CD4-positive, alpha-beta T cell treated with Interleukin-17A for 1 hour (primary cell): ENCODE results near the gene MTCL1.

Experiments used
- DNase-seq: peaks from one replicate; pipeline ENCODE4 v3.0.0-alpha.2; 2020

The MTCL1 gene

DNA sequence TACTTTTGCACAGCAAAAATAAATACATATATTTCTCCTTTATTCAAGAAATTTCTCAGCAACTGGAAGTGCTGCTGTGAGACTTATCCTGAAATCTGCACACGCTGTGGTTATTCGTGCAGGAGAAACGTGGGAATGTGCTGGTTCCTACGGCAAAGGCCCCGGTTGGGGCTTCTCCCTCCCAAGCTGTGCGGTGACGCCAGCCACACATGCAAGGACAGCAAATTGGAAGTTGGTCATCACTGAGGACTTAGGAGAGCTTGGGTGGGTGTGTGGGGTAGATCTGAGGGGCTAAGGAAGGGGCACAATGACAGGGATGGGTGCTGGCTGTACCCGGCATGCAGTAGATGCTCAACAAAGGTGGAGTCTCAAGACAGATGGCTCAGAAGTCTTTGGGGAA, 16.5 kb upstream of the MTCL1 start:
- no peak for DNase-seq

DNA sequence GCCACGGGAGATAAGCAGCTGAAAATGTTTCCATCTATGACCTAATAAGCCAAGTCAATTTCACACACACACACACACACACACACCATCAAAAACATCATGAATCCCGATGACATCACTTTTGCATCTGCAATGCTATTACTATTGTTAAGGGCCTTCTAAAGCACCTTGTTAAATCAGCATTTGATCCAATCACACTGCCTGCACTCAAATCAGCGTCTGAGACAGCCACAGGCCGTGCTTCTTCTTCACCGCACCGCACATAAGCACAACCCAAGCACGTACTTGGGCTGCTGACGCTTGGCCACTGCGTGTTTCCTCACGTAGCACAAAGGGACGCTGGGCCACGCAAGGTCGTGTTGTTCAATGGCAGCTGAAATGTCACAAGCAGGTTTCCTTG, 15.8 kb upstream of the MTCL1 start:
- DNase-seq: no peak

GRCh38 chr18:8694891-8695290, 10.5 kb upstream of the MTCL1 start:
- no peak for DNase-seq

DNA sequence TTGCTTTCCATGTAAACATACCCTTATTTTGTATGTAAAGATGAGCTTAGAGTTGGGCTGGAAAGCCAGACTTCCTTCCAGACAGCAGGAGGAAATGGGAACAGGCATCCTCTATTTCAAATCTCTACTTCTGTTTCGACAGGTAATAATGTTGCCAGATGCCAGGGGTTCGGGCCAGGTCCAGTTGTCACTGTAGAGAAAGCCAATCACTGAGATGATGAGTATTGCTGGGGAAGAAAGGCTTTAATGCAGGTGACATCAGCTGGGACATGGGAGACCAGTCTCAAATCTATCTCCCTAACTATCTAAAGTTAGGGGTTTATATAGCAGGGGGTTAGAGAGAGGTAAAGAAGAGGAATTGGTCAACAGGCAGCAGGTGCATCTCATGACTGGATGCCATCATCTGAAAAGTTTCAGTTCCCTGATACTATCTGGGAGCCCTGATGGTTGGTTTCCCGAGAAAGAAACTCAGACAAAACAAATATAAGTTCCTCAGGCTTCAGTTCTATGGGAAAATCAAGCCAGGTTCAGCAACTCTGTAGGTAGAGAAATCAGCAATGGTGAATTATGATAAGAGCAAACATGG, 9.3 kb upstream of the MTCL1 start:
- no peak for DNase-seq

DNA sequence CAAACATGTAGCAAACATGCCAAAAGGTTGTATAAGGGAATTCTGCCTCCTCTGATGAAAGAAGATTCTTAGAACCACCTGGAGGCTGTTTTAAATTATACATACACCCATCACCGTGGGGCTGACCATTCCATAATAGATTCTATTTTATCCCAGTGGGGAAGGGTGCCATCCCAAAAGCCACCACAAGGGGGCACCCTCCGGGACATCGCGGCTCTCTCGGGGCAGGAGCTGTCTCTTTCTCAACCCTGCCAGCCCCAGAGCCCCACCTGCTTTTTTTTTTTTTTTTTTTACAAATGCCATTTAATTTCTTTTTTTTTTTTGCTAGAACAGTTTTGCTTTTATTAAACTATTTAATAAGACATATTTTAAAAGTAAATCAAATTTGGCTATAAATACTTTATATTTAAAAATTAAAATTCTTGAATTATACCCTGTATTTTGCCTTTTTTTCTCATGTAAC, 8.6 kb upstream of the MTCL1 start:
- DNase-seq: peak; percentile 75

GRCh38 chr18:8699126-8699525, 6.2 kb upstream of the MTCL1 start:
- no peak for DNase-seq

- DNase-seq: no peak
Observed at GRCh38 chr18:8699948-8700347, 5.4 kb upstream of the MTCL1 start.

- no peak for DNase-seq
Observed at GRCh38 chr18:8701546-8702118, 3.7 kb upstream of the MTCL1 start.

- DNase-seq: no peak
Observed at GRCh38 chr18:8702668-8703067, 2.7 kb upstream of the MTCL1 start.

- no peak for DNase-seq
Observed at GRCh38 chr18:8703092-8703709, 2.2 kb upstream of the MTCL1 start.

DNA sequence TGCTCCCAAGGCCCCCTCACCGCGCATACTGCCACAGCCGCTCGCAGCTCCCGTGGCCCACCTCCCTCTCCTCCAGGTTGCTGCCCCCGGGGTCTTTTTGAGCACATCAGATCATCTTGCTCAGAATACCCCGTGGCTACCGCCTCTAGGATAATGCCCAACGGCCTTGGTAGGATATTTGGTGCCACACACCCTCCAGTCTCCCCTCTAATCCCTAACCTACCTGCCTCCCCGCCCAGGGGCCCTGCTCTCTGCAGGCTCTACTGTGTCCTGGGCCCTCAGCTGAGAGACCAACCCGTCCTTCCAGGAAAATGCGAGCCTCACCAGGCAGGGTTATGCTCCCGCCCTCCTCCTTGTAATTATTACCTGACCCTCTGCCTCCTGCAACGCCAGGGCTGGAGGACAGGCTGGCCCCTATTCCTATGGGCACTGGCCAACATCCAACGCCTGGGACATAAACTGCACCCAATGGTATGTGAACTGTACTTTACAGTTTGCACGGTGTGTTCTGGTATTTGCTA, 1.5 kb upstream of the MTCL1 start:
- no peak for DNase-seq

DNA sequence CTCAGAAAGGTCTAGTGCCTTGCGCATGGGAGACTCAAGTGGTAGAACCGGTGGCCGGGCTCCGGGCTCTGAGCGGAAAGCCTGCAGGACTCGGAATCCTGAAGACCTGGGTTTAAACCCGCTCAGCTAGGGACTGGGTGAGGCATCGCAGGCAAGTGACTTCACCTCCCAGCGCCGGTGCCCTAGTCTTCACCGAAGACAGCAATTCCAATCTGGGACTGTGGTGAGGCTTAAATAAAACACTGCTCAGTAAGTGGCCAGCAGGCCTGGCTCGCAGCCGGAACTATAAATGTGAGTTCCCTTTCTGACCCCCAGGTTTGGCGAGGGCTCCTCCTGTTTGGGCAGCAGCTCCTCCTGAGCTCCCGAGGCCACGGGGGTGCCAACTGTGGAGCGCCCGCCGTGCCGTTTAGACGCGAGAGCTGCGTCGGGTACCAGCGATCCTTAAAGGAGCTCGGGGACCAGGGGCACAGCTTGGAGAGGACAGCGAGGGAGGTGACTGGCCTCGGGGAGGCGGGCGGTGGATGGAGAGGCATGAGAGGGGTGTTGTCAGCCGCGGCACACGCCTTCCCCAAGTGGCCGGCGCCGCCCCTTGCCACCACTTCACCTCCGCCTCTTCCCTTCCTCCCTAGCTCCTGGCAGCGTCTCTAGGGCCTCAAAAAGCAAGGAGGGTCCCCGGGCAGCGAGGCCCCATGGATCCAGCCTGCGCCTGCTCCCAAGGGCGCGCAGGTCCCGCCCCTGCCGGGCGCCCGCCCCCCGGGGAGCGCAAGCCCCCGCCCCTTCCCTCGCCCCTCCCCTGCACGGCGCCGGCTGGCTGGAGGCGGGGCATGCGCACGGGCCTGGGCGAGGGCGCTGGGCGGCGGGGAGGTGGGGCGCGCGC, 757 bp upstream of the MTCL1 start:
- peak; percentile 85 for DNase-seq

DNA sequence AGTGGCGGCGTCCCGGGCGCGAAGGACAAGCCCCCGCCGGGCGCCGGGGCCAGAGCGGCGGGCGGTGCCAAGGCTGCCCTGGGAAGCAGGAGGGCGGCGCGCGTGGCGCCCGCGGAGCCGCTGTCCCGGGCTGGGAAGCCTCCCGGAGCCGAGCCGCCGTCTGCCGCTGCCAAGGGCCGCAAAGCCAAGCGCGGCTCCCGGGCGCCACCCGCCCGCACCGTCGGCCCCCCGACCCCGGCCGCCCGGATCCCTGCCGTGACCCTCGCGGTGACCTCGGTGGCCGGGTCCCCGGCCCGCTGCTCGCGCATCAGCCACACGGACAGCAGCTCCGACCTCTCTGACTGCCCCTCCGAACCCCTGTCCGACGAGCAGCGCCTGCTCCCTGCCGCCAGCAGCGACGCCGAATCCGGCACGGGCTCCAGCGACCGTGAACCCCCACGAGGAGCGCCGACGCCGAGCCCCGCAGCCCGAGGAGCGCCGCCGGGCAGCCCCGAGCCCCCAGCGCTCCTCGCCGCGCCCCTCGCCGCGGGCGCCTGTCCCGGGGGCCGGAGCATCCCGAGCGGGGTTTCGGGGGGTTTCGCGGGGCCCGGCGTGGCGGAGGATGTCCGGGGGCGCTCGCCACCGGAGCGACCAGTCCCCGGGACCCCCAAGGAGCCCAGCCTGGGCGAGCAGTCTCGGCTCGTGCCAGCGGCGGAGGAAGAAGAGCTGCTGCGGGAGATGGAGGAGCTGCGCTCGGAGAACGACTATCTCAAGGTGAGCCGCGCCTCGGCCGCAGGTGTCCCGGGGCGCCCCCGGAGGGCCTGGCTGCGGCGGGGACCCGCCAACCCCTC, 820 bp downstream of the MTCL1 start:
- peak; percentile 6 for DNase-seq

DNA sequence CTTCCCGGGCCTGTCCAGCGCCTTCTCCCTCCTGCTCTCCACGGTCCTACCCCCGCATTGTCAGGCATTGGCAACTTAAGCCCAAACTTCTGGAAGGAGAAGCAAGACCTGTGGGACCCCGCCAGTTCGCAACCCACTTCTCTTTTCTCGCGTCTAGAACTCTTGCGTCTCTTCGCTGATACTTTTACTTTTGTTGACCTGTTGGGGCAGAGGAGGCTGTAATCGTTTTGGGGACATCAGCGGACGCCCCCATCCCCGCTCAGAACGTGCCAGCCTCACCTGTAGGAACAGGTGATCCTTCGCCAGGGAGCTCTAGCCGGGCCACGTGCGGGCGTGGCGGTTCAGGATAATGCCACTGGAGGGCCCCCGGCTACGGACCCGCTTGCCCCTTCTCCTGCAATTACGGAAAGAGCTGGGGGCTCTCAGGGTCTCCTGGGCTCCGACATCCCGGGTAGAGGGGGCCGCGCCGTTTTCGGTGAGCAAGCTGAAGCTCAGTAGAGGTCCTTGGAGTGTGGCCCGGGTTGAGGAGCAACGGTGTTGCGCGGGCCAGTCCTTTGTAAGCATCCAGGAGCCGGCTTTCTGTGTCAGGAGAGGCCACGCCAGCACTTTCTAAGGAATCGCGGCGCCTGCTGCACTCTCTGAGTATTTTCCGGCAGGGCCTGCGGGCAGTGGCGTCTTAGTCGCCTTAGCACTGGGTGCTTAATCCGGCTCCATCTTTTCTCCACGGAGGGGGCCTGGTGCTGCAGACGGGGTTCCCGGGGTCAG, 1.6 kb downstream of the MTCL1 start:
- DNase-seq: peak; percentile 18

GRCh38 chr18:8707556-8708300, 2.4 kb downstream of the MTCL1 start:
- no peak for DNase-seq

GRCh38 chr18:8708670-8709069, 3.3 kb downstream of the MTCL1 start:
- DNase-seq: no peak

- no peak for DNase-seq
Observed at GRCh38 chr18:8709248-8710059, 4.1 kb downstream of the MTCL1 start.

- DNase-seq: no peak
Observed at GRCh38 chr18:8711736-8712135, 6.4 kb downstream of the MTCL1 start.

- DNase-seq: no peak
Observed at GRCh38 chr18:8713691-8714090, 8.3 kb downstream of the MTCL1 start.

- DNase-seq: no peak
Observed at GRCh38 chr18:8715599-8715998, 10.2 kb downstream of the MTCL1 start.
